Natural killer cell (primary cell): ENCODE measurements around the gene MDN1. TPM values are rescaled to one million over a fixed set of nuclear protein-coding genes. Genes with fewer than 3 reads are reported as not detected.

Experiments
- ATAC-seq, 3 donors: fragments of 150-1000 bp in 2 of 3; fragments of 200-7000 bp in 1 of 3; cut with Tn5 transposase; 1 replicate in 1 of 3; 2 replicates in 2 of 3; pipeline ENCODE4 v1.10.0; 2021; ENCODE audit warnings: mild to moderate bottlenecking in 2 of 3, moderate library complexity in 2 of 3
- DNase-seq, 2 donors: peaks; one replicate each; pipeline versions ENCODE4 v3.0.0 to v3.0.0-alpha.2; 2013 to 2021; ENCODE audit warnings: mixed read lengths in 1 of 2
- H3K27ac ChIP-seq: one replicate; pipeline ENCODE4 v1.5.1; 2013; ENCODE audit warnings: mild to moderate bottlenecking, low read length
- H3K27me3 ChIP-seq: one replicate; pipeline ENCODE4 v1.6.1; 2013; ENCODE audit warnings: low read length; ENCODE audit not compliant: control insufficient read depth, insufficient read depth
- H3K36me3 ChIP-seq: one replicate; pipeline ENCODE4 v1.6.1; 2013; ENCODE audit warnings: low read length; ENCODE audit not compliant: control insufficient read depth, insufficient read depth
- H3K4me1 ChIP-seq: one replicate; pipeline ENCODE4 v1.6.1; 2013; ENCODE audit warnings: low read length; ENCODE audit not compliant: control insufficient read depth, insufficient read depth
- H3K4me3 ChIP-seq: one replicate; pipeline ENCODE4 v1.5.1; 2013; ENCODE audit warnings: low read length
- H3K9me3 ChIP-seq: one replicate; pipeline ENCODE4 v1.6.1; 2013; ENCODE audit warnings: low read length; ENCODE audit not compliant: control insufficient read depth, insufficient read depth
- H3K27ac Mint-ChIP-seq, 2 donors: one replicate each; pipeline ENCODE4 v1.8.0; 2022; ENCODE audit warnings: mild to moderate bottlenecking in 2 of 2, mixed read lengths in 2 of 2, moderate library complexity in 1 of 2
- H3K27me3 Mint-ChIP-seq, 2 donors: one replicate each; pipeline ENCODE4 v1.8.0; 2022; ENCODE audit warnings: low read depth in 2 of 2, mixed read lengths in 2 of 2
- H3K36me3 Mint-ChIP-seq: one replicate; pipeline ENCODE4 v1.8.0; 2022; ENCODE audit warnings: mixed read lengths
- H3K4me1 Mint-ChIP-seq, 2 donors: one replicate each; pipeline ENCODE4 v1.8.0; 2022; ENCODE audit warnings: mixed read lengths in 2 of 2
- H3K4me3 Mint-ChIP-seq: one replicate; pipeline ENCODE4 v1.8.0; 2022; ENCODE audit warnings: mild to moderate bottlenecking, moderate library complexity, mixed read lengths
- H3K9me3 Mint-ChIP-seq, 2 donors: one replicate each; pipeline ENCODE4 v1.8.0; 2022; ENCODE audit warnings: mixed read lengths in 2 of 2
- CTCF ChIP-seq: fragments of 200-600 bp; IDR thresholded peaks from one replicate; pipeline ENCODE4 v1.8.0; 2022; ENCODE audit warnings: antibody characterized with exemption
- WGBS: methylation state at CpG from one replicate; pipeline ENCODE4 v1.1.7; 2013; ENCODE audit warnings: missing lambda C conversion rate; ENCODE audit not compliant: insufficient coverage; 5-methylcytosine and 5-hydroxymethylcytosine counted together
- intact Hi-C: fragments of 100-400 bp; cut with micrococcal nuclease; formaldehyde crosslinking; loops from one replicate; pipeline ENCODE4 v1.14.2; 2022
- total RNA-seq, 4 donors: library from RNA; stranded (reverse); fragments of 120-200 nt in 1 of 4; gene quantifications; one replicate each; pipeline versions ENCODE4 v1.2.3 to v1.2.4, GENCODE V29; 2013 to 2022

The MDN1 gene
- total RNA-seq, 3 donors from 2014 or later (not counting 1 experiment from before 2014, with no cell fraction given), result 38.0 to 43.3 (median 41.4) TPM

- H3K27me3 ChIP-seq, result no peaks in the 10 kb centered on the region
- Mint-ChIP-seq H3K27me3 (no peaks in the 10 kb centered on the region), H3K4me1 (peaks cover 0 to under 1% of the 10 kb centered on the region in 2 donors), H3K4me3 (no peak overlapping the region), H3K36me3 (peaks cover 3% of the 10 kb centered on the region), H3K27ac (no peak overlapping the region), H3K9me3 (no peaks in the 10 kb centered on the region)
- H3K4me1 ChIP-seq, result no peaks in the 10 kb centered on the region
- intact Hi-C loops, result no loop called here
- ATAC-seq, result no peak
- no peaks in the 10 kb centered on the region for H3K9me3 ChIP-seq
- no peak for TF ChIP-seq CTCF
- H3K36me3 ChIP-seq, result peaks cover 6% of the 10 kb centered on the region
- 86% methylated on average over 9 of the region's 9 CpGs for WGBS
- no peak overlapping the region for H3K27ac ChIP-seq
- no peak overlapping the region for H3K4me3 ChIP-seq
- no peak for DNase-seq
Observed at GRCh38 chr6:89630488-89630887, 189.1 kb downstream of the MDN1 start.

- Histone ChIP-seq H3K9me3 (no peaks in the 10 kb centered on the region), H3K27me3 (no peaks in the 10 kb centered on the region), H3K4me3 (no peak overlapping the region), H3K36me3 (no peaks in the 10 kb centered on the region), H3K4me1 (no peaks in the 10 kb centered on the region), H3K27ac (no peak overlapping the region)
- ATAC-seq (no peak), DNase-seq (no peak)
- no peaks in the 10 kb centered on the region for H3K9me3 Mint-ChIP-seq
- no peak for TF ChIP-seq CTCF
- peak overlapping the region in 1 of 2 donors; percentile 58 for H3K27ac Mint-ChIP-seq
- intact Hi-C loops, result no loop called here
- no peaks in the 10 kb centered on the region for H3K4me1 Mint-ChIP-seq
- 87% methylated on average over 8 of the region's 8 CpGs for WGBS
- H3K4me3 Mint-ChIP-seq, result no peak overlapping the region
- H3K36me3 Mint-ChIP-seq, result no peaks in the 10 kb centered on the region
- no peaks in the 10 kb centered on the region for H3K27me3 Mint-ChIP-seq
Observed at GRCh38 chr6:89623749-89624148, 195.8 kb downstream of the MDN1 start.

GRCh38 chr6:89619567-89619966 is 200.0 kb downstream of the MDN1 start:
- DNase-seq (no peak), ATAC-seq (no peak)
- no peak overlapping the region for H3K27ac ChIP-seq
- Mint-ChIP-seq H3K27me3 (no peaks in the 10 kb centered on the region), H3K27ac (no peak overlapping the region), H3K4me3 (no peak overlapping the region), H3K4me1 (no peaks in the 10 kb centered on the region), H3K36me3 (no peaks in the 10 kb centered on the region), H3K9me3 (no peaks in the 10 kb centered on the region)
- no peaks in the 10 kb centered on the region for H3K4me1 ChIP-seq
- WGBS, result 94% methylated on average over 5 of the region's 6 CpGs
- TF ChIP-seq CTCF, result no peak
- intact Hi-C loops, result no loop called here
- H3K9me3 ChIP-seq, result no peaks in the 10 kb centered on the region
- H3K36me3 ChIP-seq, result no peaks in the 10 kb centered on the region
- no peaks in the 10 kb centered on the region for H3K27me3 ChIP-seq
- H3K4me3 ChIP-seq, result no peak overlapping the region

GRCh38 chr6:89618026-89618425 is 201.6 kb downstream of the MDN1 start:
- 96% methylated on average over 6 of the region's 6 CpGs for WGBS
- ATAC-seq (no peak), DNase-seq (no peak)
- H3K4me3 ChIP-seq, result no peak overlapping the region
- no peaks in the 10 kb centered on the region for H3K36me3 Mint-ChIP-seq
- no peaks in the 10 kb centered on the region for H3K9me3 Mint-ChIP-seq
- H3K9me3 ChIP-seq, result no peaks in the 10 kb centered on the region
- H3K27me3 ChIP-seq, result no peaks in the 10 kb centered on the region
- H3K4me1 ChIP-seq, result no peaks in the 10 kb centered on the region
- no peak for TF ChIP-seq CTCF
- no peaks in the 10 kb centered on the region for H3K36me3 ChIP-seq
- H3K27ac ChIP-seq, result no peak overlapping the region
- no peak overlapping the region for H3K4me3 Mint-ChIP-seq
- H3K27ac Mint-ChIP-seq, result no peak overlapping the region
- intact Hi-C loops, result no loop called here
- no peaks in the 10 kb centered on the region for H3K4me1 Mint-ChIP-seq
- H3K27me3 Mint-ChIP-seq, result no peaks in the 10 kb centered on the region
